Stomach (tissue), 9 donors: ENCODE results near the gene LNX1. TPM values are rescaled to one million over a fixed set of nuclear protein-coding genes. Genes with fewer than 3 reads are reported as not detected.

ENCODE experiments used
- DNase-seq, 2 donors: peaks; one replicate each; pipeline versions ENCODE4 v3.0.0 to v3.0.0-alpha.2; 2013 to 2019
- H3K27ac ChIP-seq, 5 donors: fragments of 200-600 bp in 4 of 5; sonication (generic) in 4 of 5; one replicate each; pipeline ENCODE4 v1.5.1; 2013 to 2019; ENCODE audit warnings: mild to moderate bottlenecking in 1 of 5, moderate library complexity in 1 of 5
- H3K27me3 ChIP-seq, 3 donors: fragments of 200-600 bp; sonication (generic); one replicate each; pipeline ENCODE4 v1.5.1; 2017 to 2019; ENCODE audit warnings: mixed run types in 1 of 3
- H3K36me3 ChIP-seq, 4 donors: fragments of 200-600 bp; sonication (generic); 1 replicate in 3 of 4; 2 replicates in 1 of 4; pipeline ENCODE4 v1.5.1; 2016 to 2019
- H3K4me1 ChIP-seq, 4 donors: fragments of 200-600 bp; sonication (generic); one replicate each; pipeline ENCODE4 v1.5.1; 2016 to 2019
- H3K4me3 ChIP-seq, 4 donors: fragments of 200-600 bp; sonication (generic) in 3 of 4; one replicate each; pipeline ENCODE4 v1.5.1; 2016 to 2019; ENCODE audit warnings: mild to moderate bottlenecking in 1 of 4
- H3K9me3 ChIP-seq, 4 donors: fragments of 200-600 bp; sonication (generic); one replicate each; pipeline ENCODE4 v1.5.1; 2016 to 2019
- CTCF ChIP-seq, 7 experiments: fragments of 450-650 bp in 4 of 7; fragments of 200-600 bp in 3 of 7; sonication (generic) in 3 of 7; IDR thresholded peaks; one replicate each; pipeline ENCODE4 v1.5.1; 2016 to 2019; ENCODE audit warnings: antibody characterized with exemption in 7 of 7, control low read depth in 2 of 7, mild to moderate bottlenecking in 1 of 7
- EP300 ChIP-seq: sonication (generic); formaldehyde crosslinking; IDR thresholded peaks from one replicate; pipeline ENCODE4 v1.6.1; 2017; ENCODE audit warnings: antibody characterized with exemption
- POLR2A ChIP-seq, 4 donors: fragments of 450-650 bp; IDR thresholded peaks; one replicate each; pipeline ENCODE4 v1.6.1; 2016; ENCODE audit warnings: antibody characterized with exemption in 4 of 4, control low read depth in 2 of 4, mild to moderate bottlenecking in 1 of 4, moderate library complexity in 1 of 4
- POLR2AphosphoS5 ChIP-seq, 3 donors: sonication (generic); formaldehyde crosslinking; IDR thresholded peaks; one replicate each; pipeline ENCODE4 v1.6.1; 2016; ENCODE audit warnings: antibody characterized with exemption in 3 of 3
- WGBS, 5 donors: extraction: QIAGEN DNeasy Blood & Tissue Kit in 3 of 5; methylation state at CpG; one replicate each; pipeline versions ENCODE4 v1.1.5 to v1.1.7; 2013 to 2018; 5-methylcytosine and 5-hydroxymethylcytosine counted together
- intact Hi-C: fragments of 100-400 bp; cut with DNase I; formaldehyde crosslinking; loops from one replicate; pipeline ENCODE4 v1.15.1; 2023; ENCODE audit warnings: low total_unique reads
- polyA plus RNA-seq, 3 donors: library from polyadenylated mRNA; stranded (reverse); fragments of 200-250 nt; gene quantifications; one replicate each; pipeline ENCODE4 v1.2.3, GENCODE V29; 2013
- total RNA-seq, 5 donors: library from RNA; depleted of rRNA; stranded (reverse); fragments of >200 nt; gene quantifications; one replicate each; pipeline versions ENCODE4 v1.1.0 to v1.2.3, GENCODE V29; 2014 to 2016
- donor health status: healthy with polysubstance abuse.
- donor health status: Bipolar disorder and iron deficiency.
- donor health status: healthy.

The LNX1 gene
- total and polyA plus RNA-seq, 8 donors: 5.4 to 30.9 (median 11.6) TPM

- Histone ChIP-seq H3K27ac (no peak overlapping the region), H3K36me3 (no peaks in the 10 kb centered on the region), H3K4me1 (peaks cover 20 to 32% (median 29%) of the 10 kb centered on the region in 4 donors), H3K4me3 (no peak overlapping the region), H3K27me3 (no peaks in the 10 kb centered on the region), H3K9me3 (no peaks in the 10 kb centered on the region)
- DNase-seq: no peak
- WGBS, 5 donors: 69 to 81% (median 73%) methylated on average over 1 of the region's 1 CpG
- intact Hi-C loops: no loop called here
- TF ChIP-seq EP300 (no peak), POLR2AphosphoS5 (IDR thresholded peaks at IDR 0.05) (no peak), CTCF (IDR thresholded peaks at IDR 0.05) (no peak), POLR2A (IDR thresholded peaks at IDR 0.05) (no peak)
Measured at GRCh38 chr4:53637348-53637747, 46.1 kb upstream of the LNX1 start.

- no peaks in the 10 kb centered on the region for H3K27me3 ChIP-seq
- DNase-seq: no peak
- H3K4me1 ChIP-seq: peaks cover 15 to 25% (median 22%) of the 10 kb centered on the region in 4 donors
- 25 to 49% (median 30%) methylated on average over 5 of the region's 5 CpGs for WGBS, 5 donors
- intact Hi-C loops: no loop called here
- no peak for TF ChIP-seq CTCF (IDR thresholded peaks at IDR 0.05)
- no peak for TF ChIP-seq POLR2A (IDR thresholded peaks at IDR 0.05)
- TF ChIP-seq POLR2AphosphoS5 (IDR thresholded peaks at IDR 0.05): peak in 2 of 3 donors; percentile 16 to 39
- peak overlapping the region in 4 of 5 donors; percentile 4 to 69 (median 31) for H3K27ac ChIP-seq
- no peaks in the 10 kb centered on the region for H3K36me3 ChIP-seq
- no peak overlapping the region for H3K4me3 ChIP-seq
- H3K9me3 ChIP-seq: no peaks in the 10 kb centered on the region
Measured at GRCh38 chr4:53635697-53636483, 44.6 kb upstream of the LNX1 start.

GRCh38 chr4:53633608-53634007, 42.3 kb upstream of the LNX1 start:
- H3K36me3 ChIP-seq: no peaks in the 10 kb centered on the region
- intact Hi-C loops: no loop called here
- DNase-seq: no peak

GRCh38 chr4:53629296-53629695, 38.0 kb upstream of the LNX1 start:
- Histone ChIP-seq H3K27ac (no peak overlapping the region), H3K4me1 (no peaks in the 10 kb centered on the region), H3K36me3 (no peaks in the 10 kb centered on the region), H3K27me3 (no peaks in the 10 kb centered on the region), H3K4me3 (no peak overlapping the region), H3K9me3 (no peaks in the 10 kb centered on the region)
- 25 to 82% (median 79%) methylated on average over 1 of the region's 1 CpG for WGBS, 5 donors
- TF ChIP-seq POLR2A (IDR thresholded peaks at IDR 0.05): no peak
- intact Hi-C loops: no loop called here
- DNase-seq: no peak

More at GRCh38 chr4:53633608-53634007, 42.3 kb upstream of the LNX1 start:
- peak overlapping the region in 2 of 5 donors; percentile 7 to 69 for H3K27ac ChIP-seq
- no peaks in the 10 kb centered on the region for H3K27me3 ChIP-seq
- TF ChIP-seq POLR2AphosphoS5 (IDR thresholded peaks at IDR 0.05) (peak in 1 of 3 donors; percentile 20), POLR2A (IDR thresholded peaks at IDR 0.05) (no peak), CTCF (IDR thresholded peaks at IDR 0.05) (no peak)
- 41 to 56% (median 47%) methylated on average over 4 of the region's 4 CpGs for WGBS, 5 donors
- H3K9me3 ChIP-seq: no peaks in the 10 kb centered on the region
- no peak overlapping the region for H3K4me3 ChIP-seq
- peaks cover 6 to 19% (median 12%) of the 10 kb centered on the region in 4 donors for H3K4me1 ChIP-seq

GRCh38 chr4:53626491-53626890, 35.2 kb upstream of the LNX1 start:
- no peaks in the 10 kb centered on the region for H3K27me3 ChIP-seq
- no peak for DNase-seq
- intact Hi-C loops: no loop called here
- WGBS, 5 donors: 59 to 79% (median 76%) methylated on average over 1 of the region's 1 CpG
- TF ChIP-seq EP300: no peak
- TF ChIP-seq POLR2AphosphoS5 (IDR thresholded peaks at IDR 0.05): no peak
- TF ChIP-seq CTCF (IDR thresholded peaks at IDR 0.05): no peak
- TF ChIP-seq POLR2A (IDR thresholded peaks at IDR 0.05): no peak
- H3K9me3 ChIP-seq: no peaks in the 10 kb centered on the region
- no peak overlapping the region for H3K4me3 ChIP-seq
- H3K4me1 ChIP-seq: no peaks in the 10 kb centered on the region
- no peaks in the 10 kb centered on the region for H3K36me3 ChIP-seq
- H3K27ac ChIP-seq: no peak overlapping the region
